Pulmonary artery endothelial cell (primary cell): Measurements from ENCODE around the gene SMIM28. TPM values are rescaled to one million over a fixed set of nuclear protein-coding genes. Genes with fewer than 3 reads are reported as not detected.
A peak's percentile ranks its signal among the peaks of the same experiment; 100 is the strongest.
"Not testable (repeated sequence)": the region's sequence is repeated elsewhere in the genome, so short reads cannot be mapped to it uniquely, and the experiment has no call there.

Experiments used
- DNase-seq: peaks from one replicate; pipeline ENCODE4 v3.0.0-alpha.2; 2011; ENCODE audit warnings: low read depth, low spot score
- total RNA-seq: library from RNA; depleted of rRNA; stranded (reverse); fragments of >200 nt; gene quantifications from 2 replicates; pipeline ENCODE4 v1.2.3, GENCODE V29; 2014

Gene SMIM28
- total RNA-seq, 1 donor from 2014 or later, result not detected

DNA sequence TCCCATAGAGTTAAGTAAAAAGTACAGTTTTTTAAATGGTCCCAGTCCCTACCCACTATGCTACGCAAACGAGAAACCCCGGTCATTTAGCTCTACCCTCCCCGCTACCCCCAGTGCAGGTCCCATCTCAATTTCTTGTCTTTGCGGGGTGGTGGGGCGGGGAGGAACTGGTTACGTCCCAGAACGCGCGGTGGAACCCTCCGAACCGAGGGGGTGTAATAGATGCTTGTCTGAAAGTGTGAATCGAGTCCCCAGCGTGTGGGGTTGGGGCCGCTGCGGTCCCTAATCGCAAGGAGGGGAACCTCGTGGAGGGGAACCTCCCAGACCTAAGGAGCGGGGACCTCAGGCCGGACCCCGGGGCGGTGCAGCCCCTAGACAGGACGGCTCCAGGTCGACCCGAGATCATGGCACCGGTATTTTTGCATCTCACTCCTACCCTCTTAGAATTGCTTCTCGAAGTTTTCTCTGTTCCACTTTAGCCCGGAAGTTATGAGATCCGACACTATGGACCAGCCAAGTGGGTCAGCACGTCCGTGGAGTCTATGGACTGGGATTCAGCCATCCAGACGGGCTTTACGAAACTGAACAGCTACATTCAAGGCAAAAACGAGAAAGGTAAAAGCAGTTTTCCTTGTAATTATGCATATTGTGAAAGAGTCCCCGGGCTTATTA is 27.1 kb downstream of the SMIM28 start:
- DNase-seq, result no peak

DNA sequence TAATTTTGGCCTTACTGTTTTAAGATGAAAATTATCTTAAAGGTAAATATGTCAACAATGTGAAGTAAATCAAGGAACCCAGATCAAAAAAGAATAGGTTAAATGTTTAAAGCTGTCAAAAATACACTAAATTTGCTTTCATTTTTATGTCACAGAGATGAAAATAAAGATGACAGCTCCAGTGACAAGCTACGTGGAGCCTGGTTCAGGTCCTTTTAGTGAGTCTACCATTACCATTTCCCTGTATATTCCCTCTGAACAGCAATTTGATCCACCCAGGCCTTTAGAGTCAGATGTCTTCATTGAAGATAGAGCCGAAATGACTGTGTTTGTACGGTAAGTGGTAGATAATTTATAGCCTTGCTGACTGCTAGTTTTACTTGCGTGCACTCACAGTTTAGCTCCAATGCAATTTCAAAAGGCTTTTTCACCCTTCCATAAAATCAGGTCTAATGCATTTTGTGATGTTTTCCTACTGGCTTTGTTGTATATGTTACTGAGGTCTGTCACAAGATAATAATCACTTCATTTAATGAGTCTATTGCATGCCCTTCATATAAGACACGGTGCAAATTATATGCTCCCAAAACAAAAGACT is 28.2 kb downstream of the SMIM28 start:
- no peak for DNase-seq

DNA sequence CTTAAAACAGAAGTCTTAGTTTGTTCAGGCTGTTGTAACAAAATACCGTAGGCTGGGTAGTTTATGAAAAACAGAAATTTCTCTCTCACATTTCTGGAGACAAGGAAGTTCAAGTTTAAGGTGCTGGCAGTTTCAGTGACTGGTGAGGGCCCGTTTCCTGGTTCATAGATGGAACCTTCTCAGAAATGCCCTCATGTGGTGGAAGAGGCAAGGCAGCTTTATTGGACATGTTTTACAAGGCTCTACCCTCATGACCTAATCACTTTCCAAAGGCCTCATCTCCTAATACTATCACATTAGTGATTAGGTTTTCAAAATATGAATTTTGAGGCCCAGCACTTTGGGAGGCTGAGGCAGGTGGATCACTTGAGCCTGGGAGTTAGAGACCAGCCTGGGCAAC is 28.7 kb downstream of the SMIM28 start:
- DNase-seq, result no peak

DNA sequence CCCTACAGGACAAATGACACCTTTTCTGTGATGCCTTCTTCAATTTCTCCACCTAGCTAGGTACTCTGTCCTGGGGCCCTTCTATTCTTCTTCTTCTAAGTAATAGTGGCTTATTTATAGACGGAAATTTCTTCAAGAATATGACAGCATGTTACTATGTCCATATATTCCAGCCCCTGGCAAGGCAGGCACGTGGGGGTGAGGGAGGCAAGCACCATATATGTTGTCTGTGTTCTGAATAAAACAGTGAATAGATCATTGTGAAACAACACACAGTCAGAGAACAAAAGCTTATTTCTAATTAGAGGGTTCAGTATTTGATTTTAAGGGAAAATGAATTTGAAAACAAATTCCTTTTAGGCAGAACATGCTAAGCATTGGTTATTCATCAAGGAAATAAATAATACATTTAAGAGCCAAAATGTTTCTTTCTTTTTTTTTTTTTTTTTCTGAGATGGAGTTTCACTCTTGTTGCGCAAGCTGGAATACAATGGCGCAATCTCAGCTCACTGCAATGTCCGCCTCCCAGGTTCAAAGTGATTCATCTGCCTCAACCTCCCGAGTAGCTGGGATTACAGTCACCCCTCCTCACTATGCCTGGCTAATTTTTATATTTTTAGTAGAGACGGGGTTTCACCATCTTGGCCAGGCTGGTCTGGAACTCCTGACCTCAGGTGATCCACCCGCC is 32.5 kb downstream of the SMIM28 start:
- no peak for DNase-seq

DNA sequence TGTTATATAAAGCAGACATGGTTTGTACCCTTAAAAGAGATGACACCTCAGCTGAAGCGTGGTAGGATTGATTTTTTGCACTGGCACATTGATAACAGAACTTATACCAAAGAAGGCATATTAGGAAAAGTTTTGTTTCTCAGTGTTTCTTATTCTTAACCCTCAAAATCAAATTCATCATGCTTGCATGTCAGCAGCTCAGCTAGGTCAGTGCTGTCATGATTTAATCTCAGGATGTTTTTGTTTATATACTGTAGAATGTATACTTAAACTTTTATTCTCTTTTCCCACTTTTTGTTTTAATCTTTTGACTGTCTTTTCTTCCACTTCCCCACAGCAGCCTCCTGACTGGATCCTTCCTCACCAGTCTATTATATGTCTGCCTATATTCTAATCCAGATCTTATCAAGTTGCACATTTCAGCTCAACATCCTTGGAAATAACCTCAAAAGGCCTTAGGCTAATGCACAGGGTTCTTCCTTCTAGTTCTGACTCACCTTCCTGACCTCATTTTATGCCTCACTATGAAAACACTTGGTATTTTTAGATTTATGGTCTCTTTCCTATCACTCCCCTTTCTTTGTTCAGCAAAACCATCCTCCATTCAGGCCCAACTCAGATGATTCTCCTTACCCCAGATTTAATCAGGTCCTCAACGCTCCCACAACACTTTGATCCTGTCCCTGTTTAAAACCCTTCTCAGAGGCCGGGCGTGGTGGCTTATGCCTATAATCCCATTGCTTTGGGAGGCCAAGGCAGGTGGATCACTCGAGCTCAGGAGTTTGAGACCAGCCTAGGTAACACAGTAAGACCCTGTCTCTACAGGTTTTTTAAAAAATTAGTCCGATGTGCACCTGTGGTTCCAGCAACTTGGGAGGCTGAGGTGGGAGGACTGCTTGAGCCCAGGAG is 33.5 kb downstream of the SMIM28 start:
- DNase-seq, result peak; percentile 74

DNA sequence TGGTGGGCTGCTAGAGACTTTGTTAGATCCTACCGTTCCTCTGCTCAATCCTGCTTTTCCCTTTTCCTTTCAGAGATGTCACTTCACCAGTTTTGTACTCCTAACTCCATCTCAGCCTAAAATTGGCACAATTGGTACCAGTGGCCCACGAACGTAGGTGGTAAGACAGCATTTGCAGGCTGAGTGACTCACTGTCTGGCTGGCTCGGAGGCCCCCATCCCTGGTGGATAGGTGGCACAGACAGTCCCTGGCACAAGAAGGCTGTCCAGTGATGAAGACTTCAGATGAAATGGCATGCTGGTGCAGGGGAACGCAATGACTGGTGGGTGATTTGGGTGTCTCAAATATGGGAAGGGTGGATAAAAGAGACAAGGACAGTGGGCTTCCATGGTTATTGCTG is 37.4 kb downstream of the SMIM28 start:
- DNase-seq, result no peak

DNA sequence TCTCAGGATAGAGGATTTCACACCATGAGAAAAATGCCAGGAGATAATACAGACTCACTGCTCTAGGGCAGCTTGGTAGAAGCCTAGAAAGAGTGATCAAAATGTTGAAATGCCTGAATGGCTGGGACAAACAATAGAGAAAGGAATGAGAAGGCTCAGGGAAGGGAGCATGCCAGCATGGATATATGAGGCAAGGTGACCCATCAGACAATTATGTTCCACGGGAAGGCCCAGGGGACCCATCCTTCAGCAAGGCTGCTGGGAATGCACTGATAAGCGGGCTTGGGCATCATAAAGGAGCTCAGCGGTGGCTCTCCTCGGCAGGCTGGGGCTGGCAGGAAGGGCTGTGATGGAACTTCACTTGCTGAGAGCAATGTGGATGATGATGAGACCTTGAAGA is 38.5 kb downstream of the SMIM28 start:
- DNase-seq, result no peak

DNA sequence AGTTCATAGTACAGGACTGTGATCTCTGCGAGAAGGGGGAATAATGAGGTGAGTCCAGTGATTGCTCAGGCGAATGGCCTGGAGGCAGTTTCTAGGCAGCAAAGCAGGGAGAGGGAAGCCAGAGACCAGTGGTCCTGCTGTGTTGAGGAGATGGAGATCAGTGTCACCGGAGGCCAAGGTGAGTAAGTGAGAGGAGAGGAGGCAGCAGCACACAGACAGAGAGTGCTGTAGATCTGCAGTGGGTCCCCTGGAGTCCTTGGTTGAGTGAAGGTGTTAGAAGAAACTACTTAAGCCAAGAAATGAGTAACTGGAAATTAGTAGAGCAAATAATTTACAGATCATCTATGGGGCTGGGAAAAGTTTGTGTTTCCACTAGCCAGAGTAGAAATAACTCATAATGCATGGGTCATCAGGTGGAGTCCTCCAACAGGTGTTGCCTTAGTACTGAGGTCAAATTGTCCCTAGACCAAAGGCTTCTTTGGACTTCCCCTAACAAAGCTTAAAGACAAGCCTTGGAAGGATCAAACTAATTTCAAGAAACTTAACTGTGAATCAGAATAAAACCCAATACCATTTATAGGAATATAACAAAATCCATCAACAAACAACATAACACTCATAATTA is 39.9 kb downstream of the SMIM28 start:
- DNase-seq, result no peak

DNA sequence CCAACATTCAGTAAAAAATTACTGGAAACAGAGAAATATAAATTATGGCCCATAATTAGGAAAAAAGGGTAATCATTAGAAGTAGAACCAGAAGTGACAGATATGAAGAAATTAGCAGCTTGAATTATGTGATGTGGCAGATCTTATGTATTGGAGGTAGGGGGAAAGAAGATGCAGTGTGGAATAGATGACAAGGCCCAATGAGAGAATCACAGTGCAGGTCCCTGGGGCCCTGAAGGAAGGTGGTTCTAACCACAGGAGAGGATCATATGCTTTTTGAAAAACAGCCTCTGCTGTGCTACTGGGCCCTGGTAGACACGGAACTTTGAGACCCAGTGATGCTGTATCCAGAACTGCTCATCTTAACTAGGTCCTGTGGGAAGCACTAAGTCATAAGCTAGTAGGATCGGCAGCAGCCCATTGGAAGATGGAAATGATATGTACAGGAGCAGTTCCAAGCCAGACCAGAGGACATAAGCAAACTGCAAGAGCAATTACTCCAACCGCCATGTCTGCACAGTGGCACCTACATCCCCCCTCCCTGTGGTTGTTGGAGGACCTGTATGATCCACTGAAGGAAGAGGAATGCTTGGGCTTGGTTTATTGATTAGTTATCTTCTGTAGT is 40.5 kb downstream of the SMIM28 start:
- no peak for DNase-seq

DNA sequence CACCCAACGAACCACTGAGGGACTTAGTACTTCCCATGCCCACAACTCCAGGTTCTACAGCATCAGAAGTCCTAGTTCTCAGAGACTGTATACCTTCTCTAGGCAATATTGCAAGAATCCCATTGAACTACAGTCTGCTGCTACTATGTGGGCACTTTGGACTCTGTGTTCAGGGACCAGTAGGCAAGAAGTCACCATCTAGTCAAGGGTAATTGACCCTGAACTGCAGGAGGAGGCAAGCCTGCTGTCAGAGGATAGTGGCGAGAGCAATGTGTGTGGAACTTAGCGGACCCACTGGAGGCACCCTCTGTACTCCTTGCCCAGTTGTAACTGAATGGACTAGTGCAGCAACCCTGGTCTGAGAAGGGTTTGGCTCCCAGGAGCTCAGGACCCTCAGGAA is 42.1 kb downstream of the SMIM28 start:
- DNase-seq, result no peak

DNA sequence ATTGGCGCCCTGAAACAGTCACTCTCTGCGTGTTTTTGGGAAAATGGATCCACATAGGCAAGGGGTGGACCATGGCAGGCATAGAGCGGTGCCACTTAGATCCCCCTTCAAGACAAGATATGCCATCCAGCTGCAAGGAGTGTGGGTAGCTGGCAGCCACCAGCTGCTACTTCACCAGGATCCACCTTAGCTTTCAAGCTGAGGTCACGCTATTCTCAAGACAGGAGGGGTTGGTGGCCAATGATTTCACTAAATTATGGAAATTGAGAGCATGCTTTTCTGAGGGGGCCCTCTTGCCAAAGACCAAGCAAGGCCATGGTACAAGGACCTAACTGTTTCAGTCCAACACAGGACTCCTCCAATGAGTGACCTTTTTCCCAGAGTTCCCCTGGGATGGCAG is 42.7 kb downstream of the SMIM28 start:
- no peak for DNase-seq

DNA sequence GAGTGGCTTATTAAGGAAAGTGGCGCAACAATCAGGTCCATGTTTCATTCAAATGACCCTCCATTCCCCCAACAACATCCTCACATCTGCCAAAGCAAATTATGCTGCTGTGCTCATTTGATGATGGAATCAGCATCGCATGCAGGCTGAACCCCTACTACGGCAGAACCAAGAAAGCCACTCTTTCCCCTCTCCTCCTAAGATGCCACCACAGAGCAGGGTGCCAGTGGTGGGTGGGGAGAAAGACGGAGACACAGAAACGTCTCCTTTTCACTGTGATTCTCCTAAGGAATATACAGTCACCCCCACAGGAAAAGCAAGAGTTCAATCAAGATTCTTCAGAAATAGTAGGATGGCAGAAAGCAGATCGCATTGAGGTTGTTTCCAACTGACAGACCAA is 43.4 kb downstream of the SMIM28 start:
- DNase-seq, result no peak

DNA sequence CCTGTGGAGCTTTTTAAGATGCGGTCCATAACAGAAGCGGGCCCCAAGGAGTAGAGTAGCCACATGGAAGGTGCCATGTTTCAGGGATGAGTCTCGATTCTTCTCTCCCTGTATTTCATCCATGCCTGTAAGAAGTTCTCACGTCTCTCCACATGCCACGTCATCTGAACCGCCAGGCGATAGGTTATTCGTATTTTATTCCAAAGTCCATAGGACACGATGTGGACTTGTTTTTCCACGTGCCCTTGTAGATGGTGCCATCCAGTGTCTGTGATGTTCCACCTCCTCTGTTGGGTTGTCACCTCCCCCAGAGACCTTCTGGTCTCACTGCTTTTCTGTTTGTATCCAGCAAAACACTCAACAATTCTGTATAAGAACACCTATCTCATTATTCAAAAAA is 43.9 kb downstream of the SMIM28 start:
- DNase-seq, result no peak

DNA sequence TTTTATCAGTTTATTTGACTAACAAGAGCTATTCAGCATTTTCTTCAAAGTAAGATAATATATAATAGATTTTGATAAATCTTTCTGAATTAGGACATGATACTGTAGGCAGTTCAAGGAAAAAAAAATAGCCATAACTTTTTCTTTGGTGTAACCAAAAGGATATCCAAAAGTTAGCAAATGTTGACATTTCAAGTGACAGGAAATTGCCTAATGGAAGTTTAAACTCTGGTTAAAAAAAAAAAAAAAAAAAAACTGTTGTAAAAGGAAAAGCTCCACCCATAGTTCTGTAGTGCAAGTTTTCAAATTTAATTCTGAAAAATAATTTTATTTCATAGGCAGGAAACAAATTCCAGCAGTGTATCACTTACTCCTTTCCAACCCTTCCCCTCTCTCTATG is 45.2 kb downstream of the SMIM28 start:
- DNase-seq, result no peak

DNA sequence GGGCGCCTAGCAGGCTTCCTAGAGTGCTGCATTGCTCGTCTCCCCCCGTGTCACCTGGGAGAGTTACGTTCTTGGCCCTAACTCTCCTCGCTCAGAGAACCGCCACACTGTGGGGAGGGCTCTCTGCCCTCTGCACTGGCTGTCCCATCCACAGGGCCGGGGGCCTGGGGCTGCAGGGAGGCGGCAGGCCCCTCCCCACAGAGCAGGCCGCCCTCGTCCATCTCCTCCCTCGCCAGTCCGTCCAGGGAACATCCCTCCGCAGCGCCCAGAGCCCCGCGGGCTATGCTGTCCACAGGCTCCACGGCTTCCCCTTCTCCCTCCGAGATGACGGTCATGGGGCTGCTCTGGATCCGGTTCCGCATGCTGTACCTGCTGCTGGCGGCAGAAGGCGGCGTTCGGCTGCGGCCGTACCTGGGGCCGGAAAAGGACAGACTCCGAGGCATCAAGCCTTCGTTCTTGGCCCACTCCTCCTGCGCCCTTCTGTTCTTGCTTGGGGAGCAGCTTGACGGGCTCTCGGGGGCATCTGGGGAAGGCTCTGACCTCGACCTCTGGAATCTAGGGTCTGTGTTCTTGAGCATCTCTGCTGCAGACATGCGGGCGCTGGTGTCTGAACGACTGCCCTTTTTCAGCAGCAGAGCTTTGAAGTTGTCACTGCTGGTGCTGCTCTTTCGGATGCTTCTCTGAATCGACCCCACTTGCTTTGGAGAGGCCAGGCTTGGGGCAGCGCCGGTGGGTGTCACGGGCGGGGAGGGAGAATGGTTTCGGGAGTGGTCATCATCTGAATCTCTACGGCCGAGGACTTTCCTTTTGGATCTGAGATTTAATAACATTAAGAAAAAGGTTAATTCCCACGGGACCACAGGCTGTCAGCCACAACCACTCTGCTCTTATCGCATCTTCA is 46.5 kb downstream of the SMIM28 start:
- no peak for DNase-seq

DNA sequence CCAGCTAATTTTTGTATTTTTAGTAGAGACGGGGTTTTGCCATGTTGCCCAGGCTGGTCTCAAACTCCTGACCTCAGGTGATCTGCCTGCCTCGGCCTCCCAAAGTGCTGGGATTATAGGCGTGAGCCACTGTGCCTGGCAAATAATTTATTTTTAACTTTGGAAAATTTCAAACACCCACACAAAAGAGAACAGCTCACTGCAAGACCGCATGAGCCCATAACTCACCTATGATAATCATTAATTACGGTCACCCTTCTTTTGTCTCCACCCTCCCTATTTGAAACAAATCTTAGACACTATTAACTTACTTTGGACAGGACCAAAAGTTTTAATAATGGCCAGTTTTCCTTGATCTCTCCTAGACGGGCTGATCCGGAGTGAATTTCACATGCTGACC is 47.6 kb downstream of the SMIM28 start:
- DNase-seq, result not testable (repeated sequence)

DNA sequence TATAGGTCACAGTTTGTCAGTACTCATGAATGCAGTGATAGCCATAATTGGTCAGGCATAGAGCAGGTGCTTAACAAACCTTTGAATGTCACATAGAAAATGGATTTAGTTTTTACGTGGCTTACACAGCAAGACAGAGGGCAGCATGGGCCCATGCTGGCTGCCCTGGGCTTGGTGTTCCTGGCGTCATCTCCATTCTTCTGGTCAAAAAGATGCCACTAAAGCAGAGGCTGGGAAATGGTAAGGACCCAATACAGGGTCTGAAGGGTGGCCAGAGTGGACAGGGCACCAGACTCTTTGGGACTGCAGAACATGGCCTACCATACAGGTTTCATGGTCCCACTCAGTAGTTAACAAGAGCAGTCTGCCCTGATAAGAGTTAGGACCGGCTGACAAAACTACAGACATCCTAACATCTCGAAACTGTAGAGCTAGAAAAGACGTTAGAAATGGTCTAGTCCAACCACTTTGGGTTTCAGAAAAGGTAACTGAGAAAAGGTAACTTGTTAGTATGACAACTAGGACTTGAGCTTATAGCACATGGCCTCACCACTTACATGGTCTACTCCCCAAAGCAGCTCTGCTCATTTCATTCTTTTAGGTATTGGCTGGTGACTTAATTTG is 48.9 kb downstream of the SMIM28 start:
- DNase-seq, result no peak

DNA sequence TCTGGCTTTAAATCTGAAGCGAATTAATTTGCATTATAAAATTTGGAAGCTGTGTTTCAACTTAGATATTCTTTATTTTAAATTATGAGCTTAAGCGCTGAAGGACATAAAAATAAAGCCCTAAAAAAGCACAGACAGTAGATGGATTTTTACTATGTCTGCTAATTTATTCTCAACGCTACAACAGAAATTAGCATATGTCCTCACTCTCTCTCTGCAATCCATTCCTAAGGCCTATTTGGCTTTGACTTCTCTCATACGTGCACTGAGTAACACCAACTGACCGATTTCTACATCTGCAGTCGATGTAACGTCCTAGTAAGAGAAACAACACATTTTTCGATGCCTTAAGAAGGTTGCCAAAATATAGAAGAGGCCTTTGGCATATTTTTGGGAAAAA is 50.0 kb downstream of the SMIM28 start:
- DNase-seq, result no peak

DNA sequence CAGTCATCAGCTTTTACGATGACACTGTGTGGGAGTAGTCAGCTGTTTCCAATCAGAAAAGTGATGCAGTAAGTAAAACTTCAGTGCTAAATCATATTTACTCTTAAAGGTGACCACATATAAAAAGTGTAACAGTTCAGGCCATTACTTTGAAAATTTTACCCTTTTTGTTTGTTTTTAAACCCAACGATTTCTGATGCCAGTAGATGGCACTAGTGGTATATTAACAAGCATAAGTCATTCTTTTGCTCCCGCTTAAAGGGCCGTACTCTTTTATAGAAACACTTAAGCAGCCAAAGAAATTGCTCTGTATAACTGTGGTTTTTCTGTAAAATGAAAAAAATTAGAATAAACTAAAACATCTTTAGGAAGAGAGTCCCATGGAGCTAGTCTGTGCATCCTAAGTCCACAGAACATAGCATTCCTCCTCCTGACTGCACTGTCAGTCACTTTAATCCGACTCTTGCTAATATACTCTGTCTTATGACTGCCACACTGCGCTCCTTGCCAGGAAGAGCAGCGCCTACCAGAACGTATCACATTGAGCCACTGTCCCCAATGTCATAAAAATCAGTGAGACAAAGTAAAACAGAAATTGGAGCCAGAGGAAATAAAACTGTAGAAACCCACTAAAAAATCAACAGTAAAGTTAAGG is 51.4 kb downstream of the SMIM28 start:
- DNase-seq, result peak; percentile 30
